SK-N-SH (cell line): ENCODE measurements around the gene TC2N. TPM values are rescaled to one million over a fixed set of nuclear protein-coding genes. Genes with fewer than 3 reads are reported as not detected.

Experiments
- CTCF ChIA-PET: fragments of 300-600, 350-600 bp; formaldehyde crosslinking; extraction: SDS; loops from one replicate; lab custom pipeline; 2021; lab: Yijun Ruan, JAX
- POLR2A ChIA-PET: fragments of 350-600 bp; sonication (Branson Sonifier 250); formaldehyde crosslinking; extraction: SDS; loops from one replicate; lab custom pipeline; 2020; ENCODE audit warnings: antibody characterized with exemption, inconsistent platforms; lab: Yijun Ruan, JAX
- DNase-seq: peaks from one replicate; pipeline ENCODE4 v3.0.0; 2012
- H2AFZ ChIP-seq: fragments of 200-600 bp; sonication (generic); 2 replicates; pipeline ENCODE4 v1.8.1; 2016; ENCODE audit warnings: antibody characterized with exemption, mild to moderate bottlenecking, low read depth
- H3F3A ChIP-seq: fragments of 200-600 bp; sonication (generic); replicated peaks from 2 replicates; pipeline ENCODE3; 2016; ENCODE audit warnings: antibody characterized with exemption, mild to moderate bottlenecking; ENCODE audit not compliant: insufficient read depth
- H3K27ac ChIP-seq, 2 experiments: fragments of 200-500 bp in 1 of 2; fragments of 200-600 bp in 1 of 2; sonication (Bioruptor generic) in 1 of 2; sonication (generic), shearing (Covaris generic) in 1 of 2; 2 replicates each; pipeline versions ENCODE4 v1.5.1 to v1.6.1; 2014 to 2016; ENCODE audit warnings: low read depth in 2 of 2, inconsistent platforms in 1 of 2, low read length in 1 of 2, mild to moderate bottlenecking in 1 of 2, mixed read lengths in 1 of 2
- H3K27me3 ChIP-seq: fragments of 200-600 bp; sonication (generic), shearing (Covaris generic); 2 replicates; pipeline ENCODE4 v1.6.1; 2016; ENCODE audit warnings: mixed run types; ENCODE audit not compliant: insufficient read depth
- H3K36me3 ChIP-seq, 2 experiments: fragments of 200-500 bp in 1 of 2; fragments of 200-600 bp in 1 of 2; sonication (Bioruptor generic) in 1 of 2; sonication (generic) in 1 of 2; replicated peaks in 1 of 2; 2 replicates each; pipeline versions ENCODE3 to v1.5.1; 2014 to 2016; ENCODE audit warnings: low read length in 1 of 2, mild to moderate bottlenecking in 1 of 2; ENCODE audit not compliant: insufficient read depth in 2 of 2, control insufficient read depth in 1 of 2
- H3K4me1 ChIP-seq, 2 experiments: fragments of 200-500 bp in 1 of 2; fragments of 200-600 bp in 1 of 2; sonication (Bioruptor generic) in 1 of 2; sonication (generic), shearing (Covaris generic) in 1 of 2; 2 replicates each; pipeline versions ENCODE4 v1.5.1 to v1.6.1; 2014 to 2016; ENCODE audit warnings: low read depth in 1 of 2, low read length in 1 of 2, mixed run types in 1 of 2; ENCODE audit not compliant: insufficient read depth in 2 of 2, control insufficient read depth in 1 of 2
- H3K4me2 ChIP-seq: fragments of 200-600 bp; sonication (generic), shearing (Covaris generic); 2 replicates; pipeline ENCODE4 v1.6.1; 2017; ENCODE audit warnings: mixed run types
- H3K4me3 ChIP-seq, 2 experiments: fragments of 200-500 bp in 1 of 2; fragments of 200-600 bp in 1 of 2; sonication (Bioruptor generic) in 1 of 2; sonication (generic), shearing (Covaris generic) in 1 of 2; 2 replicates each; pipeline versions ENCODE4 v1.5.1 to v1.8.1; 2014 to 2016; ENCODE audit warnings: low read depth in 2 of 2, inconsistent platforms in 1 of 2, low read length in 1 of 2, mild to moderate bottlenecking in 1 of 2, mixed read lengths in 1 of 2, moderate library complexity in 1 of 2
- H3K79me2 ChIP-seq: fragments of 200-600 bp; sonication (generic); 2 replicates; pipeline ENCODE4 v1.8.1; 2017; ENCODE audit warnings: mild to moderate bottlenecking; ENCODE audit not compliant: insufficient read depth
- H3K9ac ChIP-seq: fragments of 200-600 bp; sonication (generic); 2 replicates; pipeline ENCODE4 v1.6.1; 2017; ENCODE audit warnings: mixed run types
- H3K9me2 ChIP-seq: fragments of 200-600 bp; sonication (generic); 2 replicates; pipeline ENCODE4 v1.6.1; 2017; ENCODE audit warnings: mixed run types
- H3K9me3 ChIP-seq: fragments of 200-600 bp; sonication (generic); 2 replicates; pipeline ENCODE4 v1.6.1; 2017; ENCODE audit warnings: mixed run types, mild to moderate bottlenecking, moderate library complexity
- H4K20me1 ChIP-seq: fragments of 200-600 bp; sonication (generic); 2 replicates; pipeline ENCODE4 v1.6.1; 2017; ENCODE audit warnings: mild to moderate bottlenecking, mixed run types; ENCODE audit not compliant: insufficient read depth
- ELF1 ChIP-seq: IDR thresholded peaks from 2 replicates; pipeline ENCODE4 v1.4.0; 2012
- EP300 ChIP-seq, 2 experiments: IDR thresholded peaks; 2 replicates each; pipeline versions ENCODE4 v1.4.0 to v1.6.1; 2012; ENCODE audit warnings: borderline replicate concordance in 1 of 2, low read depth in 1 of 2, low read length in 1 of 2
- EZH2phosphoT487 ChIP-seq: fragments of 200-600 bp; sonication (generic); IDR thresholded peaks from 2 replicates; pipeline ENCODE4 v1.6.1; 2017; ENCODE audit warnings: low read depth, mixed run types, mild to moderate bottlenecking, antibody characterized with exemption, moderate library complexity, borderline replicate concordance
- FOXJ3 ChIP-seq: sonication (generic); formaldehyde crosslinking; IDR thresholded peaks from 2 replicates; pipeline ENCODE4 v1.5.1; 2020; ENCODE audit warnings: mild to moderate bottlenecking, missing genetic modification reagents
- GATA2 ChIP-seq: sonication (generic); formaldehyde crosslinking; IDR thresholded peaks from 2 replicates; pipeline ENCODE4 v1.5.0; 2020; ENCODE audit warnings: mild to moderate bottlenecking, missing genetic modification reagents
- MXI1 ChIP-seq: IDR thresholded peaks from 2 replicates; pipeline ENCODE4 v1.6.1; 2012; ENCODE audit warnings: mild to moderate bottlenecking, low read depth, low read length, improper control_type of control experiment
- NFIC ChIP-seq: IDR thresholded peaks from 2 replicates; pipeline ENCODE4 v1.4.0; 2012; ENCODE audit warnings: borderline replicate concordance
- NRF1 ChIP-seq: IDR thresholded peaks from 2 replicates; pipeline ENCODE4 v1.6.1; 2012; ENCODE audit warnings: low read depth, mild to moderate bottlenecking, low read length
- POLR2AphosphoS5 ChIP-seq: IDR thresholded peaks from 2 replicates; pipeline ENCODE4 v1.6.1; 2012; ENCODE audit warnings: low read depth, low read length
- RAD21 ChIP-seq: IDR thresholded peaks from 2 replicates; pipeline ENCODE4 v1.6.1; 2012; ENCODE audit warnings: mild to moderate bottlenecking, low read length
- RXRA ChIP-seq: IDR thresholded peaks from 2 replicates; pipeline ENCODE4 v1.4.0; 2012; ENCODE audit warnings: low read depth, mild to moderate bottlenecking, borderline replicate concordance
- TCF12 ChIP-seq: IDR thresholded peaks from 2 replicates; pipeline ENCODE4 v1.4.0; 2012
- USF2 ChIP-seq: fragments of 150-350 bp; IDR thresholded peaks from 2 replicates; pipeline ENCODE4 v1.6.1; 2017; ENCODE audit warnings: antibody characterized with exemption, low read length, low read depth, borderline replicate concordance
- WGBS: methylation state at CpG from one replicate; pipeline ENCODE4 v1.1.6; 2017; ENCODE audit warnings: low lambda C conversion rate; 5-methylcytosine and 5-hydroxymethylcytosine counted together
- polyA plus RNA-seq, 3 experiments: library from polyadenylated mRNA; depleted of rRNA; stranded (reverse); fragments of >200 nt; gene quantifications; 2 replicates each; pipeline ENCODE4 v1.2.3, GENCODE V29; 2012
- TF ChIP-seq, protein P1 (sequence below): fragments of 150-350 bp; IDR thresholded peaks from 2 replicates; pipeline ENCODE4 v1.6.1; 2016; ENCODE audit warnings: mild to moderate bottlenecking, low read depth, low read length
- TF ChIP-seq, protein P2 (sequence below): IDR thresholded peaks from 2 replicates; pipeline ENCODE4; 2012
- TF ChIP-seq, protein P3 (sequence below): IDR thresholded peaks from 2 replicates; pipeline ENCODE4 v1.4.0; 2012; ENCODE audit warnings: low read depth, borderline replicate concordance

The TC2N gene
- polyA plus RNA-seq, 1 of the 3 experiments (the other 2 are of a cell fraction) = not detected

GRCh38 chr14:91752961-91753360, 114.4 kb downstream of the TC2N start:
- CTCF ChIA-PET = no interaction called here

More at GRCh38 chr14:91752961-91753360, 114.4 kb downstream of the TC2N start:
- no peaks in the 10 kb centered on the region for H3K79me2 ChIP-seq
- H3K27me3 ChIP-seq = no peaks in the 10 kb centered on the region
- H3K36me3 ChIP-seq = no peaks in the 10 kb centered on the region
- no peaks in the 10 kb centered on the region for H3F3A ChIP-seq
- no peak overlapping the region for H3K27ac ChIP-seq
- H3K4me1 ChIP-seq = no peaks in the 10 kb centered on the region
- H2AFZ ChIP-seq = no peak overlapping the region
- no peak overlapping the region for H3K9ac ChIP-seq
- TF ChIP-seq, protein P1, sequence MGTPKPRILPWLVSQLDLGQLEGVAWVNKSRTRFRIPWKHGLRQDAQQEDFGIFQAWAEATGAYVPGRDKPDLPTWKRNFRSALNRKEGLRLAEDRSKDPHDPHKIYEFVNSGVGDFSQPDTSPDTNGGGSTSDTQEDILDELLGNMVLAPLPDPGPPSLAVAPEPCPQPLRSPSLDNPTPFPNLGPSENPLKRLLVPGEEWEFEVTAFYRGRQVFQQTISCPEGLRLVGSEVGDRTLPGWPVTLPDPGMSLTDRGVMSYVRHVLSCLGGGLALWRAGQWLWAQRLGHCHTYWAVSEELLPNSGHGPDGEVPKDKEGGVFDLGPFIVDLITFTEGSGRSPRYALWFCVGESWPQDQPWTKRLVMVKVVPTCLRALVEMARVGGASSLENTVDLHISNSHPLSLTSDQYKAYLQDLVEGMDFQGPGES = no peak
- TF ChIP-seq, protein P2, sequence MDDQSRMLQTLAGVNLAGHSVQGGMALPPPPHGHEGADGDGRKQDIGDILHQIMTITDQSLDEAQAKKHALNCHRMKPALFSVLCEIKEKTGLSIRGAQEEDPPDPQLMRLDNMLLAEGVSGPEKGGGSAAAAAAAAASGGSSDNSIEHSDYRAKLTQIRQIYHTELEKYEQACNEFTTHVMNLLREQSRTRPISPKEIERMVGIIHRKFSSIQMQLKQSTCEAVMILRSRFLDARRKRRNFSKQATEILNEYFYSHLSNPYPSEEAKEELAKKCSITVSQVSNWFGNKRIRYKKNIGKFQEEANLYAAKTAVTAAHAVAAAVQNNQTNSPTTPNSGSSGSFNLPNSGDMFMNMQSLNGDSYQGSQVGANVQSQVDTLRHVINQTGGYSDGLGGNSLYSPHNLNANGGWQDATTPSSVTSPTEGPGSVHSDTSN = no peak
- TF ChIP-seq NRF1 = no peak
- no peak for TF ChIP-seq NFIC
- no peak for TF ChIP-seq MXI1
- TF ChIP-seq, protein P3, sequence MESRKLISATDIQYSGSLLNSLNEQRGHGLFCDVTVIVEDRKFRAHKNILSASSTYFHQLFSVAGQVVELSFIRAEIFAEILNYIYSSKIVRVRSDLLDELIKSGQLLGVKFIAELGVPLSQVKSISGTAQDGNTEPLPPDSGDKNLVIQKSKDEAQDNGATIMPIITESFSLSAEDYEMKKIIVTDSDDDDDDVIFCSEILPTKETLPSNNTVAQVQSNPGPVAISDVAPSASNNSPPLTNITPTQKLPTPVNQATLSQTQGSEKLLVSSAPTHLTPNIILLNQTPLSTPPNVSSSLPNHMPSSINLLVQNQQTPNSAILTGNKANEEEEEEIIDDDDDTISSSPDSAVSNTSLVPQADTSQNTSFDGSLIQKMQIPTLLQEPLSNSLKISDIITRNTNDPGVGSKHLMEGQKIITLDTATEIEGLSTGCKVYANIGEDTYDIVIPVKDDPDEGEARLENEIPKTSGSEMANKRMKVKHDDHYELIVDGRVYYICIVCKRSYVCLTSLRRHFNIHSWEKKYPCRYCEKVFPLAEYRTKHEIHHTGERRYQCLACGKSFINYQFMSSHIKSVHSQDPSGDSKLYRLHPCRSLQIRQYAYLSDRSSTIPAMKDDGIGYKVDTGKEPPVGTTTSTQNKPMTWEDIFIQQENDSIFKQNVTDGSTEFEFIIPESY = no peak
- TF ChIP-seq POLR2AphosphoS5 = no peak
- no peak for TF ChIP-seq EP300 (IDR thresholded peaks at IDR 0.05; ENCODE audit: borderline replicate concordance in 1 of 2, low read depth in 1 of 2, low read length in 1 of 2)
- no peak for TF ChIP-seq RXRA
- no peak for TF ChIP-seq RAD21
- no peak for TF ChIP-seq TCF12
- TF ChIP-seq USF2 = no peak
- no peak for TF ChIP-seq GATA2
- no peak for TF ChIP-seq EZH2phosphoT487
- TF ChIP-seq FOXJ3 (CRISPR knock-in tag) = no peak
- no peak for TF ChIP-seq ELF1
- TF ChIP-seq, all 33 proteins: peak for 0
- no peaks in the 10 kb centered on the region for H3K9me2 ChIP-seq
- POLR2A ChIA-PET = no interaction called here
- H3K4me2 ChIP-seq = no peak overlapping the region
- no peak for DNase-seq
- no peaks in the 10 kb centered on the region for H4K20me1 ChIP-seq
- H3K4me3 ChIP-seq = no peak overlapping the region
- 8% methylated on average over 1 of the region's 1 CpG for WGBS
- no peaks in the 10 kb centered on the region for H3K9me3 ChIP-seq
